Measurements from ENCODE around the gene KCNK5.

KCNK5 gene

GRCh38 chr6:39199231-39199940, 29.9 kb downstream of the KCNK5 start:
- H3K27ac ChIP-seq: no peak overlapping the region
- H3K36me3 ChIP-seq (ENCODE audit: control insufficient read depth, insufficient read depth, low read length): no peaks in the 10 kb centered on the region
- H3K79me2 ChIP-seq: no peaks in the 10 kb centered on the region
- H3K4me1 ChIP-seq: peaks cover 8% of the 10 kb centered on the region
- no peak overlapping the region for H3K4me3 ChIP-seq (ENCODE audit: low read depth, low read length)
- no peaks in the 10 kb centered on the region for H3K9me3 ChIP-seq (ENCODE audit: control insufficient read depth, low read length)
- H3K27me3 ChIP-seq (ENCODE audit: control insufficient read depth, insufficient read depth, low read length): no peaks in the 10 kb centered on the region
- no peak overlapping the region for H2AFZ ChIP-seq
- TF ChIP-seq, protein P1, sequence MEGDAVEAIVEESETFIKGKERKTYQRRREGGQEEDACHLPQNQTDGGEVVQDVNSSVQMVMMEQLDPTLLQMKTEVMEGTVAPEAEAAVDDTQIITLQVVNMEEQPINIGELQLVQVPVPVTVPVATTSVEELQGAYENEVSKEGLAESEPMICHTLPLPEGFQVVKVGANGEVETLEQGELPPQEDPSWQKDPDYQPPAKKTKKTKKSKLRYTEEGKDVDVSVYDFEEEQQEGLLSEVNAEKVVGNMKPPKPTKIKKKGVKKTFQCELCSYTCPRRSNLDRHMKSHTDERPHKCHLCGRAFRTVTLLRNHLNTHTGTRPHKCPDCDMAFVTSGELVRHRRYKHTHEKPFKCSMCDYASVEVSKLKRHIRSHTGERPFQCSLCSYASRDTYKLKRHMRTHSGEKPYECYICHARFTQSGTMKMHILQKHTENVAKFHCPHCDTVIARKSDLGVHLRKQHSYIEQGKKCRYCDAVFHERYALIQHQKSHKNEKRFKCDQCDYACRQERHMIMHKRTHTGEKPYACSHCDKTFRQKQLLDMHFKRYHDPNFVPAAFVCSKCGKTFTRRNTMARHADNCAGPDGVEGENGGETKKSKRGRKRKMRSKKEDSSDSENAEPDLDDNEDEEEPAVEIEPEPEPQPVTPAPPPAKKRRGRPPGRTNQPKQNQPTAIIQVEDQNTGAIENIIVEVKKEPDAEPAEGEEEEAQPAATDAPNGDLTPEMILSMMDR (IDR thresholded peaks at IDR 0.05): no peak
- H3K4me2 ChIP-seq (ENCODE audit: low read length): no peak overlapping the region
- H3K9ac ChIP-seq: no peak overlapping the region

GRCh38 chr6:39198528-39198927, 30.7 kb downstream of the KCNK5 start:
- Histone ChIP-seq H3K79me2 (no peaks in the 10 kb centered on the region), H2AFZ (no peak overlapping the region), H3K36me3 (ENCODE audit: control insufficient read depth, insufficient read depth, low read length) (no peaks in the 10 kb centered on the region), H3K9me3 (ENCODE audit: control insufficient read depth, low read length) (no peaks in the 10 kb centered on the region), H3K4me3 (ENCODE audit: low read depth, low read length) (no peak overlapping the region), H3K9ac (no peak overlapping the region), H3K4me2 (ENCODE audit: low read length) (no peak overlapping the region), H3K4me1 (peaks cover 2% of the 10 kb centered on the region), H3K27me3 (ENCODE audit: control insufficient read depth, insufficient read depth, low read length) (no peaks in the 10 kb centered on the region), H3K27ac (no peak overlapping the region)
- TF ChIP-seq, protein P1 (IDR thresholded peaks at IDR 0.05): no peak

- Histone ChIP-seq H3K9me3 (ENCODE audit: control insufficient read depth, low read length) (no peaks in the 10 kb centered on the region), H3K27me3 (ENCODE audit: control insufficient read depth, insufficient read depth, low read length) (no peaks in the 10 kb centered on the region), H2AFZ (no peak overlapping the region), H3K36me3 (ENCODE audit: control insufficient read depth, insufficient read depth, low read length) (no peaks in the 10 kb centered on the region), H3K79me2 (no peaks in the 10 kb centered on the region), H3K9ac (no peak overlapping the region), H3K4me2 (ENCODE audit: low read length) (no peak overlapping the region), H3K27ac (no peak overlapping the region), H3K4me3 (ENCODE audit: low read depth, low read length) (no peak overlapping the region), H3K4me1 (no peaks in the 10 kb centered on the region)
- TF ChIP-seq, protein P1 (IDR thresholded peaks at IDR 0.05): no peak
Observed at GRCh38 chr6:39197922-39198500, 31.3 kb downstream of the KCNK5 start.

DNA sequence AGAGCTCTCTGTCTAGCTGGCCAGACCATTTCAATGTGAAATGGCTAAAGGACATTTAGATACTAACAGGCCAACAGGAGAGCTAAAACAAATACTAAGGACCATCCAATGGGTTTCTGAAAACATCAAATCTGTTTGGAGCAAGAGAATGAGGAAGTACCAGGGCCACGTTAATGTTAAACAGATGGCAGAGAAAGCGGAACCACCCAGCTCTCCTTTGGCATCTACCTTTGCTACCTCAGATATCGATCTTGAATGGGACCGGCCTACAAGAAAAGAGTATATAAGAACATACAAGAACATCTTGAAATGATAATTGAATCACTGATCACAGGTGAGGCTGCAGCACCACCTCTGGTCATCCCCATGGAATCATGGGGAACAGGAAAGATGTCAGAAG, 31.8 kb downstream of the KCNK5 start:
- no peaks in the 10 kb centered on the region for H3K4me1 ChIP-seq
- TF ChIP-seq, protein P1 (IDR thresholded peaks at IDR 0.05): no peak
- no peak overlapping the region for H3K9ac ChIP-seq

DNA sequence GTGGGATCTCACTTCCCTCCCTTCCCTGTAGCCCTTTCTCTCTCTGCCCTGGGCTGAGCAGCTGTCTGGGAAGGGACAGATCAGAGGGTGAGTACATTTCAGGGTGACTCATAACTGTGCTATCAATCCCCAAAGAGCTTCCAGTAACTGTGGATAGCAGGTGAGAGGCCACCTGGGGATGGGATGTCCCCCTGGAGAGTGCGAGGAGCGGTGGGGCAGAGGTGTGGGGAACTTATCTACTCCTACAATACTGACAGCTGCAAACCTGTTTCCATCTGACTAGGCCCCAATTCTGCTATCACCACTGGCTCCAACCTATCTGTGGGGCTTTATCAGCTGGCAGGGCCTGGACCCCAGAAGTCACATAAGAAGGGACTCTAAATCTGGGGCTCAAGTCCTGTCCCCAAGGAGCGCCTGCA, 32.6 kb downstream of the KCNK5 start:
- Histone ChIP-seq H3K27ac (no peak overlapping the region), H2AFZ (no peak overlapping the region), H3K4me1 (no peaks in the 10 kb centered on the region), H3K9me3 (ENCODE audit: control insufficient read depth, low read length) (no peaks in the 10 kb centered on the region), H3K79me2 (no peaks in the 10 kb centered on the region), H3K36me3 (ENCODE audit: control insufficient read depth, insufficient read depth, low read length) (no peaks in the 10 kb centered on the region), H3K4me2 (ENCODE audit: low read length) (no peak overlapping the region), H3K27me3 (ENCODE audit: control insufficient read depth, insufficient read depth, low read length) (no peaks in the 10 kb centered on the region), H3K4me3 (ENCODE audit: low read depth, low read length) (no peak overlapping the region), H3K9ac (no peak overlapping the region)
- TF ChIP-seq, protein P1 (IDR thresholded peaks at IDR 0.05): no peak

More for the DNA sequence above, 31.8 kb downstream of the KCNK5 start:
- Histone ChIP-seq H3K4me3 (ENCODE audit: low read depth, low read length) (no peak overlapping the region), H3K79me2 (no peaks in the 10 kb centered on the region), H2AFZ (no peak overlapping the region), H3K4me2 (ENCODE audit: low read length) (no peak overlapping the region), H3K27me3 (ENCODE audit: control insufficient read depth, insufficient read depth, low read length) (no peaks in the 10 kb centered on the region), H3K27ac (no peak overlapping the region), H3K9me3 (ENCODE audit: control insufficient read depth, low read length) (no peaks in the 10 kb centered on the region), H3K36me3 (ENCODE audit: control insufficient read depth, insufficient read depth, low read length) (no peaks in the 10 kb centered on the region)

Measured in parathyroid adenoma (tissue), 2 donors.